ENCODE data around the gene CEP135.

DNA sequence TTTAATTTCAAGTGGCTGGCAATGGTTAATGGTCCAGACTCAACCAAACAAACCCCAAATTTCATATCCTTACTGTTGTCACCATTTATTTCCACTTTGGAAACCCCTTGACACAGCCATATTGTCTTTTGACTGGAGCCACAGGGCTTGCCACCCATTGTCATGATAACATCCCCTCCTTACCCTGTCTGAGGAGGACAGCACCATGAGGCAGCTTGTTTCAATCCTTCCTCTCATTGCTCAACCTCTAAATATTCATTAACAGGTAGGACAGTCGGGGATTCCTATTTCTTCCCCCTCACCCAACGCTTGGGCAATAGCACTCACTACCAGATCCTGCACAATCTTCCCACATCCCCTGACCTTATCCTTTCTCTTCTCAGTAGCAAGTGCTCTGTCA lies 92.1 kb downstream of the CEP135 start:
- no peak for TF ChIP-seq ZNF70 (CRISPR knock-in tag; IDR thresholded peaks at IDR 0.05)
- no peak for TF ChIP-seq PATZ1 (CRISPR knock-in tag; IDR thresholded peaks at IDR 0.05; ENCODE audit: borderline replicate concordance)
- no peak for TF ChIP-seq ARNTL (CRISPR knock-in tag; IDR thresholded peaks at IDR 0.05; ENCODE audit: borderline replicate concordance, low read depth)

Measured in SK-N-SH treated with all-trans-retinoic acid at 6 μM for 48 hours (cell line).